Activated CD4-positive, alpha-beta memory T cell treated with anti-CD3 and anti-CD28 coated beads for 36 hours (primary cell): Measurements from ENCODE around the gene CBFA2T2. TPM values are rescaled to one million over a fixed set of nuclear protein-coding genes. Genes with fewer than 3 reads are reported as not detected.
"Not testable (repeated sequence)": the region's sequence is repeated elsewhere in the genome, so short reads cannot be mapped to it uniquely, and the experiment has no call there.

Experiments
- CTCF ChIA-PET: fragments of 350-600 bp; sonication (Branson Sonifier 250); formaldehyde crosslinking; loops from one replicate; lab custom pipeline; 2021; ENCODE audit warnings: antibody characterized with exemption, inconsistent platforms; lab: Charles Lee
- POLR2A ChIA-PET: fragments of 350-600 bp; sonication (Branson Sonifier 250); formaldehyde crosslinking; loops from one replicate; lab custom pipeline; 2021; ENCODE audit warnings: antibody characterized with exemption; lab: Charles Lee
- DNase-seq: peaks from one replicate; pipeline ENCODE4 v3.0.0-alpha.2; 2020
- H3K27ac Mint-ChIP-seq: one replicate; pipeline ENCODE4 v1.8.0; 2021; ENCODE audit warnings: mixed read lengths
- H3K27me3 Mint-ChIP-seq: one replicate; pipeline ENCODE4 v1.8.0; 2021; ENCODE audit warnings: mixed read lengths
- H3K36me3 Mint-ChIP-seq: one replicate; pipeline ENCODE4 v1.8.0; 2021; ENCODE audit warnings: mixed read lengths
- H3K4me1 Mint-ChIP-seq: one replicate; pipeline ENCODE4 v1.8.0; 2021; ENCODE audit warnings: low read depth, mixed read lengths
- H3K4me3 Mint-ChIP-seq: one replicate; pipeline ENCODE4 v1.8.0; 2021; ENCODE audit warnings: mild to moderate bottlenecking, mixed read lengths
- H3K9me3 Mint-ChIP-seq: one replicate; pipeline ENCODE4 v1.8.0; 2021; ENCODE audit warnings: mixed read lengths
- intact Hi-C: fragments of 100-400 bp; cut with micrococcal nuclease; formaldehyde crosslinking; loops from one replicate; pipeline ENCODE4 v1.15.1; 2023
- total RNA-seq, 2 experiments: library from RNA; stranded (reverse); gene quantifications; one replicate each; pipeline ENCODE4 v1.2.3, GENCODE V29; 2021

The CBFA2T2 gene
- total RNA-seq, 2 experiments from 2014 or later: 10.9 to 12.9 TPM

DNA sequence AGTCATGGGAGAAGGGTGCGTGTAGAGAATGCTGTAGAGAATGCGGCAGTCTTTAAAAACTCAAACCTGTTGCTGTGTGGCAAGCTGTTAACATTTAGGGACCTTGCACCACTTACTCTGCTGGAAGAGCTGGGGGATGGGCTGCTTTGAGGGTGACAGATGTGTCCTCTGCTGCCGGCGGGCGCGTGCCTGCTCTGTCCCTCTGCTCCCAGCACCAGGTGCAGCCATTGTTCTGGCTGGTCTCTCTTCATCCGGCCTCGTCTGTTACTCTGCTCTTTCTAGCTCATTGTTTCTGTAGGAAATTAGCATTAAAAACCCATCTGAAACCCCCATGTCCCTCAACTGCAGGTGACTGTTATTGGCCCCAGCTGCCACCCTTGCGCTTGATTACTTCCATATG, 78.5 kb downstream of the CBFA2T2 start:
- no peaks in the 10 kb centered on the region for H3K27me3 Mint-ChIP-seq
- DNase-seq: no peak
- peaks cover 24% of the 10 kb centered on the region for H3K4me1 Mint-ChIP-seq
- H3K4me3 Mint-ChIP-seq: no peak overlapping the region
- CTCF ChIA-PET: interaction anchor here (0.6 kb wide), 1 partner anchor 53 kb away, joined by 3 read pairs; no protein-coding TSS in a partner anchor
- H3K27ac Mint-ChIP-seq: no peak overlapping the region
- intact Hi-C loops: no loop called here
- no peaks in the 10 kb centered on the region for H3K9me3 Mint-ChIP-seq
- POLR2A ChIA-PET: no interaction called here
- no peaks in the 10 kb centered on the region for H3K36me3 Mint-ChIP-seq

DNA sequence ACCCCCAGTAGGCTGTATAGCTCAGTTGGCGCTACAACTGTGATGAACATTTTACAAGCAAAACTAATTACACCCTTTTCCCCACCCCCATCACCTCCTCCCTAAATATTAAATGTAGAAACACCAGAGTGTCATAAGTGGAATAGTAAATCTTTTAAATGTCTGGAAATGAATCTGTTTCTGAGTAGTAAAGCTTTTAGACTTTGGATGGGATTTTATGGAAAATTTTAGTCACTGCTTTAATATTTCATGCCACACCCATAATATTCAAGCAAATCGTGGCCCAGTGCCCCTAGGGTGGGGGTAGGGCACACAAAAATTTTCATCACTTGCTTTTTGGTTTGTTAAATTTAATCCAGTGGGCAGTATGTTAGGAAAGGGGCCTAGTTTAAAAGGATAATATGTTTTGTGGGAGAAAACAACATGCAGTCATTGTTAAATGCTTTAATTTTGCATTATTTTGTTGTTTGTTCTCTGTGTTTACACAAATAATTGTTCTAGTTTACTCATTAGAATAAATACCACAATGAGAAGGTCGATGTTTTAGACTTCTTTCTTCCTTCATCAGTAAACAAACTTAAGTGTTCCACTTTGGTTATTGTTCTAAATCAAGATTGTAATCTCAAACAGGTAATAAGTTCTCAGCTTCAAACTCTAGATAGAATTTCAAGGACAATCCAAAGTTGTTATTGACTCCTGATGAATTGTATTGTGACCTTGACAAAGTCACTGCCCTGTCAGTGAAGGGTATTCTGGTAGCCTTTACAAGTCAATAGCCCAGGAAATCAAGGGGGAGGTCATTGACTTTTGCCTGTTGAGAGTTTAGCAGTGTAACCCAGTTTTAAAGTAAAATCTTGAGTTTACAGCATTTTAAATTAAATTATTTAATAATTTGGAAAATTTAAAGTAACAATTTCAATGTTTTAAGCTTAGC, 79.2 kb downstream of the CBFA2T2 start:
- intact Hi-C loops: no loop called here
- POLR2A ChIA-PET: no interaction called here
- H3K4me3 Mint-ChIP-seq: no peak overlapping the region

DNA sequence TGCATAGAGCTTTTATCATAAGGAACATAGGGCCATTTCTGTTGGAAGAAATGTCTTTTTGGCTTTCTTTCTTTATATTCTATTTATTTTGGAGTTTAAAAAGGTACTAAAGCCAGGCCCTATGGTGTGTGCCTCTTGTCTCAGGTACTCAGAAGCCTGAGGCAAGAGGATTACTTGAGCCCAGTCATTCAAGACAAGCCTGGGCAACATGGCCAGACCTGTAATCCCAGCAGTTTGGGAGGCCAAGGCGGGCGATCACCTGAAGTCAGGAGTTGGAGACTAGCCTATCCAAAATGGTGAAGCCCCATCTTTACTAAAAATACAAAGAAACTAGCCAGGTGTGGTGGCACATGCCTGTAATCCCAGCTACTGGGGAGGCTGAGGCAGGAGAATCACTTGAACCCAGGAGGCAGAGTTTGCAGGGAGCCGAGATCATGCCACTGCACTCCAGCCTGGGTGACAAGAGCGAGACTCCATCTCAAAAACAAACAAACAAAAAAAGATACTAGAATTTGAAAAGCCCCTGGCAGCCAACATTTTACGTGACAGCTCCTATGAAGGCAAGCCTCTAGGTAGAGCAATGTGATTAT, 80.0 kb downstream of the CBFA2T2 start:
- H3K36me3 Mint-ChIP-seq: no peaks in the 10 kb centered on the region
- intact Hi-C loops: no loop called here
- DNase-seq: no peak
- ChIA-PET POLR2A (no interaction called here), CTCF (no interaction called here)
- H3K27ac Mint-ChIP-seq: no peak overlapping the region
- H3K27me3 Mint-ChIP-seq: no peaks in the 10 kb centered on the region
- H3K4me3 Mint-ChIP-seq: no peak overlapping the region
- peaks cover 24% of the 10 kb centered on the region for H3K4me1 Mint-ChIP-seq
- H3K9me3 Mint-ChIP-seq: no peaks in the 10 kb centered on the region

More for the DNA sequence above, 79.2 kb downstream of the CBFA2T2 start:
- CTCF ChIA-PET: no interaction called here
- no peaks in the 10 kb centered on the region for H3K27me3 Mint-ChIP-seq
- H3K9me3 Mint-ChIP-seq: no peaks in the 10 kb centered on the region
- no peak for DNase-seq
- H3K27ac Mint-ChIP-seq: no peak overlapping the region
- peaks cover 24% of the 10 kb centered on the region for H3K4me1 Mint-ChIP-seq
- H3K36me3 Mint-ChIP-seq: no peaks in the 10 kb centered on the region

DNA sequence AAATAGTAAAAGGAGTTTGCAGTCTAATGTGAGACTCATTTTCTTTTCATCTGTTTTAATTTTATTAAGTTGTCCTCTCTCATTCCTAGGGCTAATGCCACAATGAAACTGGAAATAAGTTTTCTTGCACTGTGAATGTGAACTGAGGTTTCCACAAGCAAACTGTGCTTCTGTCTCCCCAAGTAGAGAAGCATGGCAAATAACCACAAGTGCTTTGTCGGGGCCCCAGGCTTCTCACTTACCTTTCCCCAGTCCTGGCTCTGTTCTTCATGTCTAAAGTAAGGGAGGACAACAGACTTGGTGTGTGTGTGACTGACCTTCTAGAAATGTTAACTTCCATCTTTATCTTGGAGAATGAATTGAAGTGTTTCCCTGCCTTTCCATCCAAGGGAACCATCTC, 80.8 kb downstream of the CBFA2T2 start:
- Mint-ChIP-seq H3K27me3 (no peaks in the 10 kb centered on the region), H3K27ac (no peak overlapping the region)

DNA sequence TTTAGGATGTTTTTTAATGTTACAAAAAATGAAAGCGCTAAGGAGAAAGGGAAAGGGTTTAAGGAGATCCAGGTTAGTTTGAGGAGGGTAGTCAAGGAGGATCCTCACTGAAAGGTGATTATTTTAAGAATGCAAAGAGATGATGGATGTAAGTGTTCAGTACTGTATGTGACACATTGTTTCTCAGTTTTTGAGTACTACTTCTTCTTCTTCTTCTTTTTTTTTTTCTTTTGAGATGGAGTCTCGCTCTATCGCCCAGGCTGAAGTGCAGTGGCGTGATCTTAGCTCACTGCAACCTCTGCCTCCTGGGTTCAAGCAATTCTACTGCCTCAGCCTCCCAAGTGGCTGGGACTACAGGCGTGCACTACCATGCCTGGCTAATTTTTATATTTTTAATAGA, 83.4 kb downstream of the CBFA2T2 start:
- H3K27me3 Mint-ChIP-seq, H3K27ac Mint-ChIP-seq, H3K4me3 Mint-ChIP-seq, CTCF ChIA-PET, intact Hi-C loops, POLR2A ChIA-PET, DNase-seq, H3K36me3 Mint-ChIP-seq, H3K9me3 Mint-ChIP-seq: not testable (repeated sequence)
- H3K4me1 Mint-ChIP-seq: peaks cover 20% of the 10 kb centered on the region

More for the DNA sequence above, 80.8 kb downstream of the CBFA2T2 start:
- H3K9me3 Mint-ChIP-seq: no peaks in the 10 kb centered on the region
- ChIA-PET CTCF (interaction anchor here (0.6 kb wide), 1 partner anchor 85 kb away, joined by 3 read pairs; no protein-coding TSS in a partner anchor), POLR2A (no interaction called here)
- H3K4me3 Mint-ChIP-seq: no peak overlapping the region
- intact Hi-C loops: no loop called here
- H3K36me3 Mint-ChIP-seq: no peaks in the 10 kb centered on the region
- DNase-seq: no peak
- H3K4me1 Mint-ChIP-seq: peaks cover 24% of the 10 kb centered on the region

DNA sequence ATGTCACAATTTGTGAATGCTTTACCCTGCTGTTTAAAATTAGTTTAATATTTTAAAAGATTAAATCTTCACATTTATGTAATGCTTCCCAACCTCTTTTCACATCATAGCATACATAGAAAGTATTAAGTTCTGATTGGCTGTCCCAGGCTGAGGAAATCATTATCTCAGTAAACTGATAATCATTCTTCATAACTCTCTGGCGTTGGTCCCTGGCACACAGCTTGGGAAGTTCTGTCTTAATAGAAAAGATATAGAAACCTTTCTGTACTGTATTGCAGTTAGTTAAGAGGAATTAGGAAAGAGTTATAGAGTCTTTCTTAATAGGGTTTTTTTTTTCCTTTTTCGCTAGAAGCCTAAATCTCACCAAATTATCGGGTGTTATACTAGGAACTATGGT, 85.4 kb downstream of the CBFA2T2 start:
- no peak overlapping the region for H3K27ac Mint-ChIP-seq
- CTCF ChIA-PET: no interaction called here
- no peaks in the 10 kb centered on the region for H3K9me3 Mint-ChIP-seq

DNA sequence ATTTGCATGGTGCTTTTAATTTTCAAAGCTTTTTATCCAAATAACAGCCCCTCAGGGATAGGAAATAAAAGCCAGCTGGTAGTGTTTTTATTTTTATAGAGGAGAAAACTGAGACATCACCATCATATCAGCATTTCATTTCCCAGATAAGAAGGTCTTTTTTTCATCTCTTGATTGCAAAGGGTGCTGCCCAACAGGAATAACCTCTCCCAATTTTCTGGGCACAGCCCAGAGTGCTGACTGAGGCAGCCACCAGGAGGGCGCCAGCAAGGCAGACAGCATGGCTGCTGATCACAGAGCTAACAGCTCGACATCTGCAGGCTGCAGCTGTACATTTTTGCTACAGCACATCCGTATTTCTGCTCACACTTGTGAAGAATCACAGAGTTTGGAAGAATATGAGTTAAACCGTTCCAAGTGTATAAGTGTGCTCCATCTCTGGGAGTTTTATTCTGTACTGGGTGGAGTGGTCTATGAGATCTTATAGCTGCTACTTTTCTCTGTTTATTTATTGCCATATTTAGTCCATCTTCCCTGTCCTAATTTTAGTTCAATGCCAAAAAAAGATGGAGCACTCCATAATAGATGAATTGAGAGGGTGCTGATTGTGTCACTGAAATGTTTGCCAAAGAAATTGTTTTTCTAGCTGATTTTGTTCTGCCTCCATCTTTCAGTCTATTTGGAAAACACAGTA, 86.7 kb downstream of the CBFA2T2 start:
- H3K27ac Mint-ChIP-seq: no peak overlapping the region
- intact Hi-C loops: no loop called here
- no peak overlapping the region for H3K4me3 Mint-ChIP-seq
- peaks cover 9% of the 10 kb centered on the region for H3K4me1 Mint-ChIP-seq
- no peaks in the 10 kb centered on the region for H3K36me3 Mint-ChIP-seq
- CTCF ChIA-PET: no interaction called here
- no peaks in the 10 kb centered on the region for H3K9me3 Mint-ChIP-seq
- POLR2A ChIA-PET: interaction anchor here (1.1 kb wide), 1 partner anchor 87 kb away, joined by 3 read pairs; the partner anchor contains the start of gene CBFA2T2
- H3K27me3 Mint-ChIP-seq: no peaks in the 10 kb centered on the region
- DNase-seq: no peak

More for the DNA sequence above, 85.4 kb downstream of the CBFA2T2 start:
- no peak for DNase-seq
- no peaks in the 10 kb centered on the region for H3K27me3 Mint-ChIP-seq
- H3K4me3 Mint-ChIP-seq: no peak overlapping the region
- POLR2A ChIA-PET: no interaction called here
- intact Hi-C loops: no loop called here
- H3K4me1 Mint-ChIP-seq: peaks cover 9% of the 10 kb centered on the region
- no peaks in the 10 kb centered on the region for H3K36me3 Mint-ChIP-seq

DNA sequence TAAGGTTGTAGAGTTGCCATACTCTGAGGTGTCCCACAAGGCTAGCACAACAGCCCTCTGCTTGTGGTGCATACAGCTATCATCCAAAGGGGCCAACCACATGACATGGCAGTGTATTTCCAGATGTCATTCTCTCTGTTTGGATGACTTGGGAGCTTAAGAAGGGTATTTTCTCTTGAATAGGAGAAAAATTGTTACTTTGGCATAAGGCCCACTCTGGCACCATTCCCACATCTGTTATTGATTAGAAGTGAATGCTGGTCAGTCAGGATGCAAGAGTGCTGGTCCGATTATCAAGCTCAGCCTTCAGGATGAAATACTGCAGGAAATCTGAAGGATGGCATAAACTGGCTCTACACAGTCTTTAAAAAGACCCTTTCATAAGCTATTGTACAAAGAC, 88.6 kb downstream of the CBFA2T2 start:
- Mint-ChIP-seq H3K27me3 (no peaks in the 10 kb centered on the region), H3K9me3 (no peaks in the 10 kb centered on the region), H3K4me1 (peaks cover 14% of the 10 kb centered on the region), H3K27ac (no peak overlapping the region), H3K36me3 (no peaks in the 10 kb centered on the region), H3K4me3 (no peak overlapping the region)
- ChIA-PET POLR2A (no interaction called here), CTCF (interaction anchor here (1.6 kb wide), 1 partner anchor 10 kb away, joined by 4 read pairs; no protein-coding TSS in a partner anchor)
- DNase-seq: no peak
- intact Hi-C loops: no loop called here

DNA sequence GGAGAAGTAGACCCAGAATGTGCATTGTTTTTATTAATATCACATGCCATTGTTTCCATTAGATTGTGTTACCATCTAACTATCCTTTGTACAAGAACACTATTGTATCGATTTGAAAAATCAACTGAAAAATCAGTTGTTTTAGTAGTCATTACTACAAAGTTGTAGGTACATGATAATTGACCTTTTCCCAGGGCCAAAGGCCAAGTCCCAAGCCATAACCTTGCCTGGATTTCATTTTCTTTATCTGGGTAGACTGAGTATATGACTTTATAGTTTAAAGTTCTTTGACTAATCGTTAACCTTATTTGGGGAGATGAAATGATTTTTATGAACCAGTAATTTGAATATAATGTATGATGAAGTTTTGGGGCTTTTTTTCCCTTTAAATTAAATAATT, 93.2 kb downstream of the CBFA2T2 start:
- ChIA-PET POLR2A (interaction anchor here (0.6 kb wide), 1 partner anchor 711 kb away, joined by 4 read pairs; no protein-coding TSS in a partner anchor), CTCF (no interaction called here)
- Mint-ChIP-seq H3K4me1 (peaks cover 23% of the 10 kb centered on the region), H3K27me3 (no peaks in the 10 kb centered on the region), H3K36me3 (no peaks in the 10 kb centered on the region), H3K9me3 (no peaks in the 10 kb centered on the region), H3K4me3 (no peak overlapping the region), H3K27ac (no peak overlapping the region)
- intact Hi-C loops: no loop called here
- DNase-seq: no peak

DNA sequence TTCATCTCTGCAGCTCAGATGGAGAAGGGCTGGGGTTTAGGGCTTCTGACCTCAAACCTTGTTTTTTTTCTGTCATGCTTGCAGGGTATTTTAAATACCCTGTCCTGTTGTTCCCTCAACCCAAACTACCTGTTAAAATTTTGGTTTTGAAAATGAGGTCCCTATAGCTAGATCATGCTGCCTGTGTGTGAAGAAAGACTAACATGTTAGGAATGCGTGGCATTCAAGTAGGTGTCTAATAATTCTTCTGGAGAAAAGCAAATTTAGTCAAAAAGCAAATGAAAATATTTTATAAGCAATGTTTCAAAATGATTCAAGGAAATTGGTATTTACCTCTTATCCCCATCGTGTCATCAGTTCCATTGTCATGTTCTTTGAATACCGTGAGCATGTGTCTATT, 95.1 kb downstream of the CBFA2T2 start:
- no peaks in the 10 kb centered on the region for H3K36me3 Mint-ChIP-seq
- H3K9me3 Mint-ChIP-seq: no peaks in the 10 kb centered on the region
- no peak for DNase-seq
- CTCF ChIA-PET: interaction anchor here (1.2 kb wide), 1 partner anchor 99 kb away, joined by 3 read pairs; no protein-coding TSS in a partner anchor
- POLR2A ChIA-PET: no interaction called here
- intact Hi-C loops: no loop called here
- no peak overlapping the region for H3K27ac Mint-ChIP-seq
- H3K4me3 Mint-ChIP-seq: no peak overlapping the region
- no peaks in the 10 kb centered on the region for H3K27me3 Mint-ChIP-seq
- H3K4me1 Mint-ChIP-seq: peaks cover 23% of the 10 kb centered on the region

DNA sequence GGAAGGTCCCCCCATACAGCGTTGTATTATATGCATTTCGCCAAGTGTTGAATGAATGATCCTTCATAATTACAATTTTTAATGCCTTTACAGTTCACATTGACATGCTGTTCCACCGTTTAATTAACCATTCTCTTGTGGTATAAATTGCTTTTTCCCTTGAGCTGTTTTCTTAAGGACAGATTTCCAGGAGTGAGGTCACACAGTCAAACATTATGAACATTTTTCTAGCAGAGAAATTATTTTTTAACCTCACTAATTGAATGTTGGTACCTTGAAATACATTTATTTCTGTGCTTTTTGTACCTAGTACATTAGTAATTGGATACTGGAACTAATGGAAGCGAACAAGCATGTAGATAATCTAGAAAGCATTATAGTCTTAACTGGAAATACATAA, 95.5 kb downstream of the CBFA2T2 start:
- H3K27ac Mint-ChIP-seq: no peak overlapping the region
- H3K9me3 Mint-ChIP-seq: no peaks in the 10 kb centered on the region
- intact Hi-C loops: no loop called here
- no peak overlapping the region for H3K4me3 Mint-ChIP-seq
- CTCF ChIA-PET: no interaction called here
- POLR2A ChIA-PET: no interaction called here
- H3K36me3 Mint-ChIP-seq: no peaks in the 10 kb centered on the region
- peaks cover 23% of the 10 kb centered on the region for H3K4me1 Mint-ChIP-seq
- no peak for DNase-seq
- H3K27me3 Mint-ChIP-seq: no peaks in the 10 kb centered on the region

DNA sequence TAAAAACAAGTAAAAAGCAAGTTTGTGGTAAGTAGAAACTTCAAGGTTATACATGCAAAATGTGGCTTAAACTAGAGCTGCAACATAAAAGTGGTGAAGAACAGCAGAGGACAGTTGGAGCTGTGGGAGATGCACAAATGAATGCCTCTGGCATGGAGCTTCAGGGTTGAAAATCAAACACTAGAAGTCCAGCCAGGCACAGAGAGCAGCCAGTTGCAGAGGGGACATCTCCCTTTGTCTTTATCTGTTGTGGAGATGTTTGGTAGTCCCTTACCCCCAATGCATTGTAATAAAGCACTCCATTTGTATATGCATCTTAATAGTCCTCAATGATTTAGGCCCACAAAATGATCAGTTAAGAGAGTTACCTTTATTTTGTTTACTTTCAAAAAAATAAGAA, 99.2 kb downstream of the CBFA2T2 start:
- ChIA-PET POLR2A (no interaction called here), CTCF (interaction anchor here (0.7 to 1.7 kb wide), 2 partner anchors 11 to 79 kb away, joined by 3 to 4 read pairs; no protein-coding TSS in a partner anchor)
- H3K36me3 Mint-ChIP-seq: no peaks in the 10 kb centered on the region
- no peaks in the 10 kb centered on the region for H3K27me3 Mint-ChIP-seq
- H3K27ac Mint-ChIP-seq: no peak overlapping the region
- H3K4me3 Mint-ChIP-seq: no peak overlapping the region
- H3K9me3 Mint-ChIP-seq: no peaks in the 10 kb centered on the region
- H3K4me1 Mint-ChIP-seq: peaks cover 18% of the 10 kb centered on the region
- intact Hi-C loops: no loop called here
- DNase-seq: no peak
